HCT116 (cell line): ENCODE data around the gene ATF2. TPM values are rescaled to one million over a fixed set of nuclear protein-coding genes. Genes with fewer than 3 reads are reported as not detected.
A peak's percentile ranks its signal among the peaks of the same experiment; 100 is the strongest.
"Not testable (repeated sequence)": the region's sequence is repeated elsewhere in the genome, so short reads cannot be mapped to it uniquely, and the experiment has no call there.

Experiments used
- ATAC-seq: fragments of 200-7000 bp; cut with Tn5 transposase; 2 replicates; pipeline ENCODE4 v1.9.1; 2020; ENCODE audit warnings: mild to moderate bottlenecking, moderate library complexity
- BruUV-seq: library from RNA; stranded (reverse); fragments of 400-500 nt; replicated peaks from 2 replicates; lab custom pipeline; 2021; lab: Mats Ljungman, UMichigan
- CTCF ChIA-PET: fragments of 300-600 bp; sonication (Branson Sonifier 250); formaldehyde crosslinking; loops from one replicate; lab custom pipeline; 2021; ENCODE audit warnings: antibody characterized with exemption; lab: Charles Lee
- POLR2A ChIA-PET: fragments of 300-600, 350-600 bp; sonication (Branson Sonifier 250); formaldehyde crosslinking; loops from one replicate; lab custom pipeline; 2021; ENCODE audit warnings: antibody characterized with exemption; lab: Charles Lee
- RAD21 ChIA-PET, 2 experiments: fragments of 300-600 bp; sonication (Branson Sonifier 250); formaldehyde crosslinking; loops; one replicate each; lab custom pipeline; 2023; ENCODE audit warnings: low total read pairs in 2 of 2; ENCODE audit not compliant: uncharacterized antibody in 2 of 2, unreplicated experiment in 2 of 2, low non-redundant PET in 1 of 2; lab: Charles Lee
- DNase-seq: peaks from one replicate; pipeline ENCODE4 v3.0.0-alpha.2; 2010; ENCODE audit warnings: low read depth, low spot score
- H2AFZ ChIP-seq: fragments of 200-600 bp; shearing (Covaris generic), sonication (generic); 2 replicates; pipeline ENCODE4 v1.6.1; 2017; ENCODE audit warnings: low read depth, mixed run types, mixed read lengths, antibody characterized with exemption, low read length; ENCODE audit not compliant: poor library complexity, severe bottlenecking
- H3K27ac ChIP-seq: 2 replicates; pipeline ENCODE4 v1.5.1; 2012; ENCODE audit warnings: low read depth, low read length
- H3K27me3 ChIP-seq: fragments of 200-600 bp; sonication (generic); 2 replicates; pipeline ENCODE4 v1.6.1; 2016; ENCODE audit warnings: mixed run types, low read length, mixed read lengths; ENCODE audit not compliant: insufficient read depth
- H3K36me3 ChIP-seq, 2 experiments: fragments of 200-500 bp in 1 of 2; fragments of 200-600 bp in 1 of 2; sonication (Bioruptor generic) in 1 of 2; sonication (generic) in 1 of 2; 2 replicates each; pipeline versions ENCODE4 v1.5.1 to v1.6.1; 2014 to 2016; ENCODE audit warnings: low read length in 2 of 2, inconsistent platforms in 1 of 2, mixed read lengths in 1 of 2, mixed run types in 1 of 2; ENCODE audit not compliant: insufficient read depth in 2 of 2, control insufficient read depth in 1 of 2
- H3K4me1 ChIP-seq, 2 experiments: fragments of 200-600 bp in 1 of 2; sonication (generic) in 1 of 2; 2 replicates each; pipeline versions ENCODE4 v1.5.1 to v1.6.1; 2012 to 2017; ENCODE audit warnings: low read length in 2 of 2, inconsistent platforms in 1 of 2, mild to moderate bottlenecking in 1 of 2, mixed read lengths in 1 of 2, mixed run types in 1 of 2, moderate library complexity in 1 of 2; ENCODE audit not compliant: insufficient read depth in 2 of 2, control insufficient read depth in 1 of 2
- H3K4me2 ChIP-seq: fragments of 200-600 bp; sonication (generic); 2 replicates; pipeline ENCODE4 v1.6.1; 2017; ENCODE audit warnings: mixed run types, low read length, mixed read lengths
- H3K4me3 ChIP-seq, 2 experiments: fragments of 200-600 bp in 1 of 2; sonication (generic) in 1 of 2; replicated peaks in 1 of 2; 2 replicates each; pipeline ENCODE4 v1.5.1; 2011 to 2016; ENCODE audit warnings: low read length in 2 of 2, control low read depth in 1 of 2, low read depth in 1 of 2, mild to moderate bottlenecking in 1 of 2, mixed read lengths in 1 of 2, mixed run types in 1 of 2
- H3K79me2 ChIP-seq: fragments of 200-600 bp; sonication (generic); 2 replicates; pipeline ENCODE4 v1.6.1; 2017; ENCODE audit warnings: mild to moderate bottlenecking, mixed run types, low read length, moderate library complexity, mixed read lengths; ENCODE audit not compliant: insufficient read depth
- H3K9ac ChIP-seq: fragments of 200-600 bp; sonication (generic); 2 replicates; pipeline ENCODE4 v1.6.1; 2016; ENCODE audit warnings: low read length, mixed read lengths
- H3K9me2 ChIP-seq: fragments of 200-600 bp; sonication (generic), shearing (Covaris generic); 2 replicates; pipeline ENCODE4 v1.6.1; 2017; ENCODE audit warnings: mixed run types, mild to moderate bottlenecking, moderate library complexity; ENCODE audit not compliant: insufficient read depth
- H3K9me3 ChIP-seq, 2 experiments: fragments of 200-500 bp in 1 of 2; fragments of 200-600 bp in 1 of 2; sonication (Bioruptor generic) in 1 of 2; sonication (generic) in 1 of 2; 2 replicates each; pipeline ENCODE4 v1.6.1; 2014 to 2017; ENCODE audit warnings: low read length in 2 of 2, mixed read lengths in 2 of 2, inconsistent platforms in 1 of 2, low read depth in 1 of 2, mild to moderate bottlenecking in 1 of 2, mixed run types in 1 of 2, moderate library complexity in 1 of 2; ENCODE audit not compliant: control insufficient read depth in 1 of 2, insufficient read depth in 1 of 2
- H4K20me1 ChIP-seq: fragments of 200-600 bp; sonication (generic), shearing (Covaris generic); 2 replicates; pipeline ENCODE4 v1.6.1; 2017; ENCODE audit warnings: mixed run types, mild to moderate bottlenecking, moderate library complexity; ENCODE audit not compliant: insufficient read depth
- RAD21 ChIP-seq: IDR thresholded peaks from 2 replicates; pipeline ENCODE4 v1.6.1; 2012; ENCODE audit warnings: low read depth, mild to moderate bottlenecking
- intact Hi-C: fragments of 100-400 bp; cut with micrococcal nuclease; formaldehyde crosslinking; loops from 2 replicates; pipeline ENCODE4 v1.10.0; 2022
- total RNA-seq: library from RNA; stranded (reverse); gene quantifications from one replicate; pipeline ENCODE4 v1.2.1, GENCODE V29; 2021; ENCODE audit not compliant: unreplicated experiment
- TF ChIP-seq, protein P1 (sequence below), 3 experiments: fragments of 200-600 bp in 1 of 3; sonication (generic) in 1 of 3; IDR thresholded peaks in 2 of 3; conservative IDR thresholded peaks in 1 of 3; 2 replicates each; pipeline ENCODE4 v1.5.1; 2012 to 2017; ENCODE audit warnings: low read depth in 2 of 3, low read length in 2 of 3, antibody characterized with exemption in 1 of 3, borderline replicate concordance in 1 of 3, control low read depth in 1 of 3, mild to moderate bottlenecking in 1 of 3, mixed read lengths in 1 of 3, mixed run types in 1 of 3, moderate library complexity in 1 of 3; ENCODE audit not compliant: insufficient read depth in 1 of 3
- TF ChIP-seq, protein P2 (sequence below): IDR thresholded peaks from 2 replicates; pipeline ENCODE4 v1.6.1; 2011; ENCODE audit warnings: mild to moderate bottlenecking, low read length, moderate library complexity; ENCODE audit not compliant: insufficient replicate concordance; ENCODE audit errors: extremely low read depth

ATF2 gene
- total RNA-seq, 1 experiment from 2014 or later: 29.6 TPM

DNA sequence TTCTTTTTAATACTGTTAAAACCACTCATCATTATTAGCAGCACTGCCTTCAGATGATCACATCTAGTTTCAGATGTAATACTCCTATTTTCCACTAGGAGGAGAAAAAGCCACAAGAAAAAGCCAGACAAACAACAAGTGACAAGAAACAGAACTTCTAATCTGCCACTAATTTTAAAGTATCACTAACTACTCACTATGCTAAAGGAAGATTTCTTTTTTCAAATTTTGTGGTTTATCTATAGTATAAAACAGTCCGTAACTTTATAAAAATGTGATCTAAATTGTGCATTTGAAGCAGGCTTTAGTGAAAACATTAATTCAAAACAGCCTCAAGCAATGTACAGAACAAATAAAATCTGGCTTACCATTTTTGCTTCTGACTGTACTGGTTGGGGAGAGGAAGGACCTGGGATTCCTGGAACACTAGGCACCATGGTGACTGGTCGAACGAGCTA, 56.8 kb downstream of the ATF2 start:
- ATAC-seq: peak; percentile 61; the same call in 1 of the 2 replicates
- intact Hi-C loops: loop anchor here (10.0 kb wide), 1 partner anchor 174 kb away; no protein-coding TSS in a partner anchor
- no TSS peak for BruUV-seq
- no peaks in the 10 kb centered on the region for H3K4me1 ChIP-seq
- peak; percentile 31 for DNase-seq
- H3K9me2 ChIP-seq: no peaks in the 10 kb centered on the region
- POLR2A ChIA-PET: no interaction called here
- TF ChIP-seq, protein P1, sequence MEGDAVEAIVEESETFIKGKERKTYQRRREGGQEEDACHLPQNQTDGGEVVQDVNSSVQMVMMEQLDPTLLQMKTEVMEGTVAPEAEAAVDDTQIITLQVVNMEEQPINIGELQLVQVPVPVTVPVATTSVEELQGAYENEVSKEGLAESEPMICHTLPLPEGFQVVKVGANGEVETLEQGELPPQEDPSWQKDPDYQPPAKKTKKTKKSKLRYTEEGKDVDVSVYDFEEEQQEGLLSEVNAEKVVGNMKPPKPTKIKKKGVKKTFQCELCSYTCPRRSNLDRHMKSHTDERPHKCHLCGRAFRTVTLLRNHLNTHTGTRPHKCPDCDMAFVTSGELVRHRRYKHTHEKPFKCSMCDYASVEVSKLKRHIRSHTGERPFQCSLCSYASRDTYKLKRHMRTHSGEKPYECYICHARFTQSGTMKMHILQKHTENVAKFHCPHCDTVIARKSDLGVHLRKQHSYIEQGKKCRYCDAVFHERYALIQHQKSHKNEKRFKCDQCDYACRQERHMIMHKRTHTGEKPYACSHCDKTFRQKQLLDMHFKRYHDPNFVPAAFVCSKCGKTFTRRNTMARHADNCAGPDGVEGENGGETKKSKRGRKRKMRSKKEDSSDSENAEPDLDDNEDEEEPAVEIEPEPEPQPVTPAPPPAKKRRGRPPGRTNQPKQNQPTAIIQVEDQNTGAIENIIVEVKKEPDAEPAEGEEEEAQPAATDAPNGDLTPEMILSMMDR (IDR thresholded peaks at IDR 0.05 in 2 of 3, conservative IDR thresholded peaks at IDR 0.05 in 1 of 3; ENCODE audit: borderline replicate concordance in 1 of 3, insufficient read depth in 1 of 3, low read depth in 2 of 3, low read length in 2 of 3): peak; percentile 45 to 74 (median 47); a peak in 5 of 6 replicates
- peak; percentile 67 for TF ChIP-seq RAD21
- TF ChIP-seq, protein P2, sequence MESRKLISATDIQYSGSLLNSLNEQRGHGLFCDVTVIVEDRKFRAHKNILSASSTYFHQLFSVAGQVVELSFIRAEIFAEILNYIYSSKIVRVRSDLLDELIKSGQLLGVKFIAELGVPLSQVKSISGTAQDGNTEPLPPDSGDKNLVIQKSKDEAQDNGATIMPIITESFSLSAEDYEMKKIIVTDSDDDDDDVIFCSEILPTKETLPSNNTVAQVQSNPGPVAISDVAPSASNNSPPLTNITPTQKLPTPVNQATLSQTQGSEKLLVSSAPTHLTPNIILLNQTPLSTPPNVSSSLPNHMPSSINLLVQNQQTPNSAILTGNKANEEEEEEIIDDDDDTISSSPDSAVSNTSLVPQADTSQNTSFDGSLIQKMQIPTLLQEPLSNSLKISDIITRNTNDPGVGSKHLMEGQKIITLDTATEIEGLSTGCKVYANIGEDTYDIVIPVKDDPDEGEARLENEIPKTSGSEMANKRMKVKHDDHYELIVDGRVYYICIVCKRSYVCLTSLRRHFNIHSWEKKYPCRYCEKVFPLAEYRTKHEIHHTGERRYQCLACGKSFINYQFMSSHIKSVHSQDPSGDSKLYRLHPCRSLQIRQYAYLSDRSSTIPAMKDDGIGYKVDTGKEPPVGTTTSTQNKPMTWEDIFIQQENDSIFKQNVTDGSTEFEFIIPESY: no peak
- no peak overlapping the region for H3K9ac ChIP-seq
- no peak overlapping the region for H3K27ac ChIP-seq
- RAD21 ChIA-PET: no interaction called here
- no peak overlapping the region for H2AFZ ChIP-seq
- no peak overlapping the region for H3K4me3 ChIP-seq
- no peaks in the 10 kb centered on the region for H3K79me2 ChIP-seq
- no peaks in the 10 kb centered on the region for H3K27me3 ChIP-seq
- H3K36me3 ChIP-seq: peaks cover 3 to 20% of the 10 kb centered on the region in 2 experiments; a peak in 2 of 4 replicates
- no peaks in the 10 kb centered on the region for H3K9me3 ChIP-seq
- CTCF ChIA-PET: no interaction called here
- H4K20me1 ChIP-seq: no peaks in the 10 kb centered on the region
- H3K4me2 ChIP-seq: no peak overlapping the region

DNA sequence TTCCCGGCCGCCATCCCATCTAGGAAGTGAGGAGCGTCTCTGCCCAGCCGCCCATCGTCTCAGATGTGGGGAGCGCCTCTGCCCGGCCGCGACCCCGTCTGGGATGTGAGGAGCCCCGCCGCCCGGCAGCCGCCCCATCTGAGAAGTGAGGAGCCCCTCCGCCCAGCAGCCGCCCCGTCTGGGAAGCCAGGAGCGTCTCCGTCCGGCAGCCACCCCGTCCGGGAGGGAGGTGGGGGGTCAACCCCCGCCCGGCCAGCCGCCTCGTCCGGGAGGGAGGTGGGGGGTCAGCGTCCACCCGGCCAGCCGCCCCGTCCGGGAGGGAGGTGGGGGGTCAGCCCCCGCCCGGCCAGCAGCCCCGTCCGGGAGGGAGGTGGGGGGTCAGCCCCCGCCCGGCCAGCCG, 59.9 kb downstream of the ATF2 start:
- H3K27me3 ChIP-seq, H3K4me1 ChIP-seq, BruUV-seq, H3K79me2 ChIP-seq, CTCF ChIA-PET, H3K4me2 ChIP-seq, H3K9me3 ChIP-seq, H3K9ac ChIP-seq, intact Hi-C loops, H3K9me2 ChIP-seq, H4K20me1 ChIP-seq, H3K4me3 ChIP-seq, H3K27ac ChIP-seq, H2AFZ ChIP-seq, RAD21 ChIA-PET, DNase-seq, ATAC-seq, POLR2A ChIA-PET: not testable (repeated sequence)
- peaks cover 3 to 17% of the 10 kb centered on the region in 2 experiments; a peak in 3 of 4 replicates for H3K36me3 ChIP-seq
